GM18519 (cell line): Measurements from ENCODE around the gene CTXN1.

Source experiments
- ATAC-seq: cut with Tn5 transposase; IDR thresholded peaks from one replicate; pipeline ENCODE4 v1.9.1; 2021; ENCODE audit warnings: mild to moderate bottlenecking, moderate library complexity; ENCODE audit not compliant: unreplicated experiment, low FRiP score

The CTXN1 gene

DNA sequence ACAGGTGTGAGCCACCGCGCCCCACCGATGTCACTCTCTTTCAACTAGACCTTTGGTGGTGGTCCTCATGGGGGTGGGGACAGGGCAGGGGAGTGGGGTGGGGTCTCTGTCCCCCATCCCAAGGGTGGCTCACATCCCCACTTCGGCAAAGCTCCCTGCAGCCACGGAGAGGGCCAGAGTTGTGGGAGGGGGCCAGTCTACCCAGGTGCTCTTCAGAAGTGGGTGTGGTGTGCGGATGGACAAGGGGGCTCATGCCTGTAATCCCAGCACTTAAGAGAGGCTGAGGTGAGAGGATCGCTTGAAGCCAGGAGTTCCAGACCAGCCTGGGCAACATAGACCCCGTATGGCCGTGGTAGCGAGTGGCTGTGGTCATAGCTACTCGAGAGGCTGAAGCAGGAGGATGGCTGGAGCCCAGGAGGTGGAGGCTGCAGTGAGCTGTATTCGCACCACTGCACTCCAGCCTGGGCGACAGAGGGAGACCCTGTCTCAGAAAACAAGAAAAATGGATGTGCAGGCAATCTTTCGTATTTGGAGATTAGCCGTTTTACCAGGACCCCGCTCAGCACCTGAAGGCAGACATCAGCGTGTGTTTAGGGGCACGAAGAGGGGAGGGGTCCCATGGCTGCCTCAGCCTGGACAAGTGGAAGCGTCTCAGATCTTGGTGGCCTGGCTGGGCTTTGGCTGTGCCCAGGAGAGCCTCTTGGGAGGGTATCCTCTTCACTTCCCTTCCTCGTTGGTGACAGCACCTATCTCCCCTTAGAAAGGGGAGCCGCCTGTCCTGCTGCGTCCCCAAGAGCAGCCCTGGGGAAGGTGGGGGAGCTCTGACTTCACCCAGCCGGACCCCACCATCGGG, 10.5 kb downstream of the CTXN1 start:
- no peak for ATAC-seq

DNA sequence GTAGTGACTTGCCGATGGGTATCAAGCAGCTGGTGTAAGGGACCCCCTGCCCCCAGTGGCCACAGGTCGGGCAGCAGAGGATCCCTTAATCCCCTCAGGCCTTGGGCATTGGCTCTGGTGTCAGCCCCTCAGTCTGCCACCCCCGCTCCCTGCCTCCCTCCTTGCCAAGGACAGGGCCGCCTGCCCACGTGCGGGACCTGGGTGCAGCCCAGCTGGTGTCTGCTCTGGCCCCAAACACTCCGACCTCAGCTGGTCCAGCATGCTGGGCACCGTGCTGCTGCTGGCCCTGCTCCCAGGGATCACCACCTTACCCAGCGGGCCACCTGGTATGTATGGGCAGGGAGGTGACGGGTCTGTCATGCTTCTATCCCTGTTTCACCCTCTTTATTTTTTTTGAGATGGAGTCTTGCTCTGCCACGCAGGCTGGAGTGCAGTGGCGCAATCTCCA, 11.3 kb downstream of the CTXN1 start, which contains the start of gene TGFBR3L:
TGFBR3L (plus strand) TSS at position 233 of the 448 bp plus-strand sequence.
- ATAC-seq = no peak

DNA sequence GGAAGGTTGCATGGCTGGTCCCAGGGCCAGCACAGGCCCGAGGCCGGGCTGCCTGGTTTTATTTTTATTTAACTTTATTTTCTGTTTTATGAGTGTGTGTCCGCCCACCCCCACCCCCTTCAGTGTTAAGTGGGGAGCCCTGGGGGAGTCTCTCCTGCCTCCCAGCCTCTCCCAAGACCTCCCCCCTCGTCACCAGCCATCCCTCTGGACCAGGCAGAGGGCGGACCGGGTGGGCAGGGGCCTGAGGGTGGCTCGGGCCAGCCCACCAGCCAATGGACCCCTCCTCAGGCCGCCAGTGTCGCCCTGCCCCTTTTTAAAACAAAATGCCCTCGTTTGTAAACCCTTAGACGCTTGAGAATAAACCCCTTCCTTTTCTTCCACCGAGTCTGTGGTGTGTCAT, 11.8 kb downstream of the CTXN1 start:
- no peak for ATAC-seq

DNA sequence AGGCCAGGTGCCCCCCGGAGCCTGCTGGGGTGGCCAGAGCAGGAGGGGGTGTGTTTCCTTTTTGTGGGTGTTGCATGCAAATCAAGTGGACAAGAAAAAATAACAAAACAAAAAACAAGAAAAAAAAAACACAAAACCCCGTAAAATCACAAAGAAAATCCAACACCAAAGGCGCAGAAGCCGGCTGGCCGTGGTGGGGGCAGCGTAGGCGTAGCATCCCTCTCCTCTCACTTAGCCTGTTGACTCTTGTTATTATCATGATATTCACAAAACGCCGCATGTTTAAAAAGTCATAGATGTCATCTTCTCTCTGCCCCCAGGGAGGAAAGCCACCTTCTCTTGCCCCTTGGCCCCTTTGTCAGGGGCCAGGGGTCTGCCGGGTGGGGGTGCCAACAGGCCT, 12.3 kb downstream of the CTXN1 start:
- ATAC-seq = no peak

DNA sequence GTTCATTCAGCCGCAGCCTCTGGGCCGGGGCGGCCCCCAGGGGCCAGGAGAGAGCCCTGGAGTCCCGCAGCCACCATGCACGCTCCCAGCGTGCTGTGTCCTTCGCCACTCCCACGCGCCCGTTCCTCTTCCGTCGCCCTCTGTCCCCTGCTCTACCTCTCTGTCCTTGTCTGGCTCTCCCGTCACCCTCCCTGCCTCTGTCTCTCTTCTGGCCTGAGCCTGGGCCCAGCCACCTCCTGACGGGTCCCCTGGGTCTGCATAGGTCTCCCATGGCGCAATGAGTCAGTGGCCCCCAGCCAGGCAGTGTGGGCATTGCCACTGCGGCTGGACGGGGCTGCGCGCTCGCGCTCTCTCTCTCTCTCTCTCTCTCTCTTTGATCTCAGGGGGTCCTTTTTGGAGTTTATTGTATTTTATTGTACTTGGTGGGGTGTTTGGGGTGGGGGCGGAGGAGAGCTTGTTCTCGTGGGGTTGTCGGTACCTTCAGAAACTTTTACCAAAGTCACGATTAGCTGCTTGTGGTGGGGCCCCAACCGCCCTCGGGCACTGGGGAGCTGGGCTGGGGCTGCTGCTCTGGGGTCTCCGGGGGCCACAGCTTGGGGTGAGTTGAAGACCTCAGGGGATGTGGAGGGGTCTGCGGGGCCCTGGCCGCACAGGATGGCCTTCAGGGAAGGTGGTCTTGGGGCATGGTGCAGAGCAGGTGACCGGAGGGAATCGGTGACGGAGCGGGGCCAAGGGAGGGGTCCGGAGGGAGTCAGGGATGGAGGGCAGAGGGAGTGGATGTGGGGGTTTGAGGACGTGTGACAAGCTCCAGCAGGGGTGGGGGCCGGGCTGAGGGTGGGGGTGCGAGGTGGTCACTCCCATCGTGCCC, 13.0 kb downstream of the CTXN1 start:
- ATAC-seq = no peak

DNA sequence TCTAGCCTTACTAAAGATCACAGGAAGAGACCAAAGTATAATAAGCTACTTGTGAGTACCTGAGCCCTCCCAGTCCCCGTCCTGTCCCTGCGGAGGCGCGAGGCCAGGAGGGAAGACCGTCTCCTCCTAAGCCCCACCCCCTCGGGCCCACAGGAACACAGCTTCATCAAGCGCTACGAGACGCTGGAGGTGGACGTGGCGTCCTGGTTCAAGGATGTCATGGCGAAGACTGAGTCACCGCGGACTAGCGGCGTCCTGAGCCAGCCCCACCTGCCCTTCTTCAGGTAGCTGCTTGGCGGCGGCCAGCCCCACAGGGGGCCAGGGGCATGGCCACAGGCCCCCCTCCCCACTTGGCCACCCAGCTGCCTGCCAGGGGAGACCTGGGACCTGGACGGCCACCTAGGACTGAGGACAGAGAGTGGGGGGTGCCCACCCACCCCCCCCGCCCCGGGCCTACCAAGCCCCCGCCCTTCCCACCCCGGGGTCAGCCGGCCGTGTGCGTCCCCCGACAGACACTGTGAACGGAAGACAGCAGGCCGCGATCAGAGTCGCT, 13.7 kb downstream of the CTXN1 start:
- no peak for ATAC-seq

DNA sequence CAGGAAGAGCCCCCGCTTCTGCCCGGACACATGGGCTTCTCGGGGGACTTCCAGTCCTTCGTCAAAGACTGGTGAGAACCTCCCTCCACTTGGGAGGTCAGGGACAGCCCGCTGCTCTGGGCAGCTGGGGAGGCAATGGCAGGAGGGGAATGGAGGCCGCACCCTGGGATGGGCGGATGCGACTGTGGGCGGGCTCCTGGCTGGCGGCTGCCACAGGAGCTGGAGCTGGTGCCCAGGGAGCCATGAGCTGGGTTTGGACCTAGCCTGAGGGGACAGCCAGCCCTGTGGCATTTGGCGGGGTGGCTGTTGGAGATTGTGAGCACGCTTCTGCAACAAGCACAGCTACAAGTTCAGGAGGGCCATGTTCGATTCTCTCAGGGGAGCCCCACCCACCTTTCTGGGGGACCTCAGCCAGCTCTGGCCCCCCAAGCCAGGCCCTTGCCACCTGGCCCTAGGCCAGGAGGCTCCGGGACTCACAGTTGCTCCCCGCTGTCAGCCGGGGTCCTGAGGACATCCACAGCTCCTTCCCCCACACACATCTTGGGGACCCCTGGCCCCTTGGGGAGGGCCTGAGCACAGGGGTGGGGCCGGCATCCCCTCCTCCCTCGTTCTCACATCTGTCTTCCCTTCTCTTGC, 14.3 kb downstream of the CTXN1 start:
- ATAC-seq = no peak

DNA sequence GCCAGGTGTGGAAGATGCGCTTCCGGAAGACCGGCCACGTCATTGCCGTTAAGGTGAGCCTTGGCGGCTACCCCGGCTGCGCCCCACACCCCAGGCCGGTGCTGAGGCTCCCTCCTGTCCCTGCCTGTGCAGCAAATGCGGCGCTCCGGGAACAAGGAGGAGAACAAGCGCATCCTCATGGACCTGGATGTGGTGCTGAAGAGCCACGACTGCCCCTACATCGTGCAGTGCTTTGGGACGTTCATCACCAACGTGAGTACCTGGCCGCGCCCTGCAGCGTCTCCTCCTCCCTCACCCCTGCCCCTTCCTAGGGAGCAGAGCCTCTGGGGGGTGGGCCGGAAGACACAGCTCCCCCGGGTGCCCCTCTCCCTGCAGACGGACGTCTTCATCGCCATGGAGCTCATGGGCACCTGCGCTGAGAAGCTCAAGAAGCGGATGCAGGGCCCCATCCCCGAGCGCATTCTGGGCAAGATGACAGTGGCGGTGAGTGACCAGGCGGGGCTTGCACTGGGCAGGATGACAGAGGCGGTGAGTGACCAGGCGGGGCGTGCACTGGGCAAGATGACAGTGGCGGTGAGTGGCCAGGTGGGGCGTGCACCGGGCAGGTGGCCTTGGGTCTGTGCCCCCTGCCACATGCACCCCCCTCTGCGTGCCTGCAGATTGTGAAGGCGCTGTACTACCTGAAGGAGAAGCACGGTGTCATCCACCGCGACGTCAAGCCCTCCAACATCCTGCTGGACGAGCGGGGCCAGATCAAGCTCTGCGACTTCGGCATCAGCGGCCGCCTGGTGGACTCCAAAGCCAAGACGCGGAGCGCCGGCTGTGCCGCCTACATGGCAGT, 15.4 kb downstream of the CTXN1 start:
- no peak for ATAC-seq

DNA sequence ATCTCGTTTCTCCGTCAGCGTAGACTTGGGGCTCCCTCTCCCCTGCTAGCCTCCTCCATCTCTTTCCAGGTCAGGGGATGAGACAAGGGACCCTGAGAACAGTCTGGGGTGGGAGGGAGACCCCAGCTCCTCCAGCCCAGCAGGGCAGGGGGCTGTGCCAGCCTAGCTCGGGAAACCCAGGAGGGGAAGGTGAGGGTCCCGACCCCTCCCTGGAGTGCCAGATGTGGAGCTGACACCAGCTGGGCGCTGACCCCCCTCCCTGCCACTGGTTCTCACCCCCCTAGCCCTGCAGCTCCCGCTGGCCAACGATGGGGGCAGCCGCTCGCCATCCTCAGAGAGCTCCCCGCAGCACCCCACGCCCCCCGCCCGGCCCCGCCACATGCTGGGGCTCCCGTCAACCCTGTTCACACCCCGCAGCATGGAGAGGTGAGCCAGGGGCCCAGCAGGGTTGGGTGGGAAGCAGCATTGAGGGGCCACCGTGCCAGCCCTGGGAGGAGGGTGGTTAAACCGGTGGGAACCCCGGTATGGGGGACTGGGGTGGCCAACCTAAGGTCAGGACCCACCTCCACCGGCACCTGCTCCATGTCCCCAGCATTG, 16.4 kb downstream of the CTXN1 start:
- ATAC-seq = no peak

DNA sequence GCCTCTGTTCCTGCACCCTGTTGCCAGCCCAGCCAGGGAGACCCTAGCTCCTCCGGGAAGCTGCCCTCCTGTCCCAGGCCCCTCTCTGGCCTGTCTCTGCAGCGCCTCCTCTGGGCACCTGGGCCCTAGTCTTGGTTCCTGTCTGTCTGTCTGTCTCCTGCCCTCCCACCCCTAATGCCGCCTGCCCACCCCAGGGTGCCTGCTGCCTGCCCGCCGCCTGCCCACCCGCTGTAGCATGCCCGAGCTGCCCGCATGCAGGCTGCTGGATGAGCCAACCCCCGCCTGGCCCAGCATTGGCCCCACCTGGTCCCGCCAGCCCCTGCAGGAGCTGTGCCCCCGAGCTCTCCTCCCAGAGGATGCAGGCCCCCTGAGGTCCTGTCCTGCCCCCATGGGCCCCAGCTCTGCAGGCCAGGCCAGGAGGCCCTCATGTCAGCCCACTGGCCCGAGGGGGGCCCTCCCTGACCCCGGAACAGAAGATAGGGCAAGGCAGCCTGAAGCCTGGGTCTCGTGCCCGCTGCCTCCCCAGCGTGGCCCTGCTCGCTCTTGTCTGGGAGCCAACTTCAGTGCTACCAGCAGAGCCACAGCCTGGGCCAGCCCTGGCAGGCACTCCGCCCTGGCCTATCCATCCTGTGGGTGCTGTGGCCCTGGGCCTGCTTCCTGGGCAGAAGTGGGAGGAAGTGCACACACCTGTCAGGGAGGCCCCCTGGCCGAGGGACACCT, 17.0 kb downstream of the CTXN1 start:
- no peak for ATAC-seq

DNA sequence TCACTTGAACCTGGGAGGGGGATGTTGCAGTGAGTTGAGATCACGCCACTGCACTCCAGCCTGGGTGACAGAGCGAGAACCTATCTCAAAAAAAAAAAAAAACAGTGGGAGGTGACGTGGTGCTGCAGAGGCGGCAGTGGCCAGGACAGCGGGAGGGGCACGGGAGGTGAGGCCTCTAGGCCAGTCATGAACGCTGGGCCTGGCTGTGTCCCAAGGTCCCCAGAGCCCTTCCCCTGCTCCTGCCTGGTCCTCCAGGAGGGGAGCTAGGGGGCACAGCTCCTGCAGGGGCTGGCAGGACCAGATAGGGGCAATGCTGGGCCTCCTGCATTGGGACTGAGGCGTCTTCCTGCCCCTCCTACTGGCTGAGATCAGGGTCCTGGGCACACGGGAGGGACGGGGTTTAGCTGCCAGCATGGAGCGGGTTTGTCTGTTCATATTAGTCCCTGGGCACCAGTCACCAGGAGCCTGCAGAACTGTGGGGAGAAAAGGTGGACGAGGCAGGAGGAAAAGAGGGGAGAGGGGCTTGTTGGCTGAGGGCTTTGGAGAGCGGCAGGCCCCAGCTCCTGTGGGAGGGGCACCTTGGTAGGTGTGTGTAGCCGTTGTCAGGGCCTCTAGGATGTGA, 17.7 kb downstream of the CTXN1 start:
- no peak for ATAC-seq

DNA sequence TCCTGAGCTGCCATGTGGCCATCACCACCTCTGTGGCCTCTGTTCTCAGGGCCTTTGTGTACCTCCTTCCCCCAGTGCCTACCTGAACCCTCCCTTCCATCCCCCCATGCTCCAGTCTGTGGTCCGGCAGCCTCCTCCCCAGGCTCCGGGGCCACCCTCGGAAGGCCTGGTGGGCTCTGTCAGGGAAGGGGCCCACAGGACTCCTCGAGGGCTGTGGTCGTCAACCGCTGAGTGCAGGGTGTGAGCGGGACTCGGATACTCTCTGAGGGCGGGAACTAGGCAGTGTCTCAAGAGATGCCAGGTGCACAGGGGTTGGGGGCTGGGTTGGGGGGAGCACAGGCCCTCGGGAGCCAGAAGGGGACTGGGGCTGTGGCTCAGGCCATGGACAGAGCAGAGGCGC, 18.4 kb downstream of the CTXN1 start:
- ATAC-seq = no peak

DNA sequence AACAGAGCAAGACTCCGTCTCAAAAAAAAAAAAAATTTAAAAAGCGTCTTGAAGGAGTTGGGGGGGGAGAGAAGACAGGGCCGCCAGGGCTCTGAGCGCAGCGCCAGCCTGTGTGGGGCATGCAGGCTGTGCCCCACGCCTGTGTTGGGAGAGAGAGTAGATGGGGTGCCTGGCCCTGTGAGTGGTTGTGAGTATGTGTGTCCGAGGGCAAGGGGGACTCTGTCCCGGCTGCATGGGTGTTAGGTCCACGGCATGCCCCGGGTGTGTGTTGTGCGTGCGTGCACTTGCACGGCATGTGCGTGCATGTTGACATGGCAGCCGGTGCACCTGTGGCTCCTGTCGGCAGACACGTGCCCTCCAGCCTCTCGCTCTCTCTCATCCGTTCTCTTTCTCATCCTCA, 18.8 kb downstream of the CTXN1 start:
- ATAC-seq = no peak

DNA sequence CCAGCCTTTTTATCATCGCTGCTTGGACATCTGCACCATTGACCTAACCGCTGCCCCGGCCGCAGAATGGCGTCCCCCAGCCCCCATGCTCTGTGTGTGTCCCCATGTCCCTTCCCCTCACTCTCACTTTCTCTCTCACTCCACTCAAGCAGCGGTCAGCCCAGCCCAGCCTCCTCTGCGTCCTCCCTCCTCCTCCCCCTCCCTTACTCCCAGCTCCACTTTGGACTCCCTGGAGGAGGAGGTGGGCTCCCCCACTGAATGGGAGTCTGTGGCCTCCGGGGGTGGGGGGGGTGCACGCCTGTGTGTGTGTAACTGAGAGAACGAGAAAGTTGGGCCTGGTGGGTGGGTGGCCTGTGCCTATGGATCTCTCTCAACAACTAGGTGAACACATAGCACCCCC, 20.1 kb downstream of the CTXN1 start:
- no peak for ATAC-seq

DNA sequence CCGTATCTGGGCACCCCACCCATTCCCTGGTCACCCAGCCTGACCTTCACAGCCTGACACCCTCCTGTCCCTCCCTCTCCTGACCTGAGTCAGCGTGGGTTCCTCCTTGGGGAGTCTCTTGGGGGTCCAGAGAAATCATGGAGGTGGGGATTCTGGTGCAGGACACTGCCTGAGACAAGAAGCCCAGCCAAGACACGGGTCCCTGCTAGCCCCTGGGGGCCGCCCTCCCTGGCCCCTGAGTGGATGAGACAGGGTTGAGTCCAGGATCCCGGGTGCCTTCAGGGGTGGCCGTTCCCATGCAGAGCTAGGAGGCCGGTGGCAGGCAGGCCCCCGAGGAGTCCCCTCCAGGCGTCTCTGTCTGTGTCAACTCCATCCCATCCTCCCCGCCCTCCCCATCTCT, 20.7 kb downstream of the CTXN1 start:
- ATAC-seq = no peak

DNA sequence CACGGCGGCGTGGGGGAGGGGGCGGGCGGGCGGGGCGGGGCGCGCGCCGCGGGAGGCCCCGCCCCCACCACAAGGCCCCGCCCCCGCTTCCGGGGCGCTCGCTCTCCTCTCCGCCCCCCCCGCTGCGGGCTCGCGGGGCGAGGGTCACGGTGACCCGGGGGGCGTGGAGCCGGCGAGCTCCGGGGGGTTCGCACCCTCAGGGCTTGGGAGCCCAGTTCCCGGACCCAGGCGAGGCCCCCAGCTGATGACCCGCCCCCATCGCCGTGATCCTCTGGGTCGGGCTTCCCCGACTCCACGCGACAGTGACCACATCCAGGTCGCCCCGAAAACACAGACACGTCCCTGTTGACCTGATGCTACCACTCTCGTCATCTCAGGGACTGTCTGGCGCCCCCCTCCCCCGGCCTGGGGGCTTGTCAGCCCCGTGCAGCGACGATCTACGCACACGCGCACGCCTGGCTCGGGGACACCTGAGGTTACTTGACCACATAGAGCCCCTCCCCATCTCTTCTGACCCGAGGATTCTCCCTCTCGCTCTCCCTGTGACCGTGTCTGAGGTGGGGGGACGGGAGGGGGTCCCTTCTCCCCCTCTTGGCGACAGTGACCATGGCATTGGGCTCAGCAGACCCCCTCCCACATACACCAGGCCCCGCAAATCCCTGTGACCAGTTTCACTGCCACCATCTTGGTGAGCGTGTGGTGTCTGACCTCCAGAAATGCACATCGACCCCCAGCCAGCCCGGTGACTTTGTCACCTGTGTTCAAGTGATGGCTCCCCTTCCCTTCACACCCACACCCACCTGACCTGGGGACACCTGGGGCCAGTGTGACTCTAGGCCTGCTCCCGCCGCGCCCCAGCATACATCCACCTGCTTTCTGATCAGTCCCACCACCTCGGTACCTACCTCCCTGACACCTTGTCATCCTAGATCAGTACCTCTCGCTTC, 21.6 kb downstream of the CTXN1 start:
- peak; percentile 19 for ATAC-seq
